Measurements from ENCODE around the gene ESPN.

GRCh38 chr1:6464915-6465314, 40.3 kb downstream of the ESPN start:
- TF ChIP-seq, protein P1, sequence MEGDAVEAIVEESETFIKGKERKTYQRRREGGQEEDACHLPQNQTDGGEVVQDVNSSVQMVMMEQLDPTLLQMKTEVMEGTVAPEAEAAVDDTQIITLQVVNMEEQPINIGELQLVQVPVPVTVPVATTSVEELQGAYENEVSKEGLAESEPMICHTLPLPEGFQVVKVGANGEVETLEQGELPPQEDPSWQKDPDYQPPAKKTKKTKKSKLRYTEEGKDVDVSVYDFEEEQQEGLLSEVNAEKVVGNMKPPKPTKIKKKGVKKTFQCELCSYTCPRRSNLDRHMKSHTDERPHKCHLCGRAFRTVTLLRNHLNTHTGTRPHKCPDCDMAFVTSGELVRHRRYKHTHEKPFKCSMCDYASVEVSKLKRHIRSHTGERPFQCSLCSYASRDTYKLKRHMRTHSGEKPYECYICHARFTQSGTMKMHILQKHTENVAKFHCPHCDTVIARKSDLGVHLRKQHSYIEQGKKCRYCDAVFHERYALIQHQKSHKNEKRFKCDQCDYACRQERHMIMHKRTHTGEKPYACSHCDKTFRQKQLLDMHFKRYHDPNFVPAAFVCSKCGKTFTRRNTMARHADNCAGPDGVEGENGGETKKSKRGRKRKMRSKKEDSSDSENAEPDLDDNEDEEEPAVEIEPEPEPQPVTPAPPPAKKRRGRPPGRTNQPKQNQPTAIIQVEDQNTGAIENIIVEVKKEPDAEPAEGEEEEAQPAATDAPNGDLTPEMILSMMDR (IDR thresholded peaks at IDR 0.05 in 8 of 11, conservative IDR thresholded peaks at IDR 0.05 in 3 of 11) = no peak
- no peak for TF ChIP-seq POLR2A (IDR thresholded peaks at IDR 0.05)

Data from spleen (tissue), 7 donors.